Measurements from ENCODE around the gene MSL1. TPM values are rescaled to one million over a fixed set of nuclear protein-coding genes. Genes with fewer than 3 reads are reported as not detected.
A peak's percentile ranks its signal among the peaks of the same experiment; 100 is the strongest.

MSL1 gene
- total RNA-seq, 3 donors from 2014 or later = 83.7 to 100.0 (median 85.3) TPM

DNA sequence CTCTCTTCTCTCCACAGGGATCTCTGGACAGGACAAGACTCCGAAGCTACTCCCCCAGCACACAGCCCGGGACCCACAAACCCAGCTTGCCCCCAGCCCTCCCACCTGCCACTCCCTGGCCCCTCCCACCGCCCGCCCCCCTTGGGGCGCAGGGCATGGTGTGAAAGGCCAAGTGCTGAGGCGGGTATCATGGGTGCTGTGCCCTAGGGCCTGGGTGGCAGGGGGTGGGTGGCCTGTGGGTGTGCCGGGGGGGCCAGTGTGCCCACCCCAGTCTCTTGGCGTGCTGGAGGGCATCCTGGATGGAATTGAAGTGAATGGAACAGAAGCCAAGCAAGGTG, 47.6 kb upstream of the MSL1 start:
- no peaks in the 10 kb centered on the region for H3K9me3 ChIP-seq
- intact Hi-C loops (cut with DNase I, micrococcal nuclease) = no loop called here
- no peak overlapping the region for H3K4me3 ChIP-seq
- DNase-seq (peak in 1 of 3 donors; percentile 57), ATAC-seq (no peak)
- H3K4me1 ChIP-seq (ENCODE audit: low read depth) = peaks cover 74% of the 10 kb centered on the region
- no peaks in the 10 kb centered on the region for H3K36me3 ChIP-seq (ENCODE audit: low read depth)
- TF ChIP-seq, protein P1, sequence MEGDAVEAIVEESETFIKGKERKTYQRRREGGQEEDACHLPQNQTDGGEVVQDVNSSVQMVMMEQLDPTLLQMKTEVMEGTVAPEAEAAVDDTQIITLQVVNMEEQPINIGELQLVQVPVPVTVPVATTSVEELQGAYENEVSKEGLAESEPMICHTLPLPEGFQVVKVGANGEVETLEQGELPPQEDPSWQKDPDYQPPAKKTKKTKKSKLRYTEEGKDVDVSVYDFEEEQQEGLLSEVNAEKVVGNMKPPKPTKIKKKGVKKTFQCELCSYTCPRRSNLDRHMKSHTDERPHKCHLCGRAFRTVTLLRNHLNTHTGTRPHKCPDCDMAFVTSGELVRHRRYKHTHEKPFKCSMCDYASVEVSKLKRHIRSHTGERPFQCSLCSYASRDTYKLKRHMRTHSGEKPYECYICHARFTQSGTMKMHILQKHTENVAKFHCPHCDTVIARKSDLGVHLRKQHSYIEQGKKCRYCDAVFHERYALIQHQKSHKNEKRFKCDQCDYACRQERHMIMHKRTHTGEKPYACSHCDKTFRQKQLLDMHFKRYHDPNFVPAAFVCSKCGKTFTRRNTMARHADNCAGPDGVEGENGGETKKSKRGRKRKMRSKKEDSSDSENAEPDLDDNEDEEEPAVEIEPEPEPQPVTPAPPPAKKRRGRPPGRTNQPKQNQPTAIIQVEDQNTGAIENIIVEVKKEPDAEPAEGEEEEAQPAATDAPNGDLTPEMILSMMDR (IDR thresholded peaks at IDR 0.05) = no peak

DNA sequence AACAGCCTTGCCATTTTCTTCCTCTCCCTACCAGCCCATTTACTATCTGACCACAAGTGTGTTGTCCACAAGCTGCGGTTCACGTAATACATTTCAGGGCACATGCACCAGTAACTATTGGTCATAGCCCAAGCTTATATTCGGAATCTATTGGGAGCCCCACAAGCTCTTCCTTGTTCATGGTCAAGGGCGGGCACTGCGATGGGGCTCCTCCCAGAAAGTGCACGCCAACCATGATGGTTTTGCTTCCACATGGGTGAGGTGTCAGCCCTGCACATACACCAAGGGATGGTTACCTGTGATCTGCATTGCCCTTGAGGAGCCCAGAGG, 46.9 kb upstream of the MSL1 start:
- Histone ChIP-seq H3K36me3 (ENCODE audit: low read depth) (no peaks in the 10 kb centered on the region), H3K4me3 (no peak overlapping the region), H3K4me1 (ENCODE audit: low read depth) (peaks cover 68% of the 10 kb centered on the region), H3K9me3 (no peaks in the 10 kb centered on the region)
- ATAC-seq (peak; percentile 22), DNase-seq (peak in 1 of 3 donors; percentile 78)
- TF ChIP-seq, protein P1 (IDR thresholded peaks at IDR 0.05) = no peak
- intact Hi-C loops (cut with DNase I, micrococcal nuclease) = no loop called here

DNA sequence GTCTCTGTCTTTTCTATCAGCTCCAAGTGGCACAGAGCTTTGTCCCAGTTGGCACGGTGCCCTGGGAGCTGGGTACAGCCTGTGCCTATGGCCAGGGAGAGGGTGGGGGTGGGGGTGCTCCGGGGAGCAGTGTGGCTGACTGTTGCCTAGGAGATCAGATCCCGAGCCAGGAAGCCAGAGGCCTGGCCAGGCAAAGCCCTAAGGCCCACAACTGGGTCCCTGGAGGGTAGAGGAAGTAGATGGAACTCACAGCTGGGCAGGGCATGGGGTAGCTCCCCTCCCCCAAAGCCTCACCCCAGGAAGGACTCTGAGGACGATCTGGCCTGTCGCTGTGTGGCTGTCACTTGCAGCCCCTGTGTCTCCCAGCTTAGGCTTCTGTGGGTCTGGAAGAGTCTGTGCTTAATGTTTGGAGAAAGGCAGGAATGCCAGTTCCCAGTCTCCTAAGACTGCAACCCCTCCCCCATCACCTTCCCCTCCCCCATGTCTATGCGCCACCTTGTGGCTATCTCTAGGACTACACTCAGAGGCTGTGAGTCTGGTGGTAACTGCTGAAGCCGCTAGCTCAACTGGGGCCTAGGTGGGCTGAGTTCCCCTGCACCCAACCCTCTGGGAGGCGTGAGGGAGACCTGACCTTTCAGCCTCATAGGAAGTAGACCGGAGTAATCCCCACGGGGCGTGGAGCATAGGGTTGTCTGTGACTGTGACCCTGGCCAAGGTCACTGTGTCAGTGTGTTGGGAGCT, 46.4 kb upstream of the MSL1 start:
- intact Hi-C loops (cut with DNase I, micrococcal nuclease) = no loop called here
- H3K36me3 ChIP-seq (ENCODE audit: low read depth) = no peaks in the 10 kb centered on the region

DNA sequence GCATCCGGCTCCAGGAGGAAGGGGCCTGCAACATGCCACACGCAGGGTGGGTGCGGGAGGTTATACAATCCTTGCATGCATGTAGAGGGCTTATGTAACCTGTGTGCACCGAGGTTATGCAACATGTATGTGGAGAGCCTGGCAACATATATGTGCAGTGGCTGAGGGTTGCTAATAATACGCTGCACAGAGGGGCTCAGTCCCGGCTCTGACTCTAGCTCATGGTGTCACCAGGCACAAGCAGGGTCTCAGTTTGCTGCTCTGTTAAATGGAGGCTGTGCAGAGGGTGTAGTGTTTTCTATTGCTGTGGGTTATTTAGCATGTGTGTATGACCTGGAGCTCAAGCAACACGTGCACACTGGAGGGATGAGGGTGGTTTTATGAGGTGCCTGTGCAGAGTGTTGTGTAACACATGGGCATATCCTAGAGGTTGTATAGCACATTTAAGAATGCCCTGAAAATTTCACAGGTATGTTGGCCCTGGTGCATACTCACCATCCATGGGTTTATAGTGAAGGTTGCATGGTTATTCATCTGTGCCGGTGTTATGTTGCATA, 45.8 kb upstream of the MSL1 start:
- no peaks in the 10 kb centered on the region for H3K36me3 ChIP-seq (ENCODE audit: low read depth)
- DNase-seq (no peak), ATAC-seq (no peak)
- intact Hi-C loops (cut with DNase I, micrococcal nuclease) = no loop called here
- TF ChIP-seq, protein P1 (IDR thresholded peaks at IDR 0.05) = no peak
- H3K4me3 ChIP-seq = no peak overlapping the region
- peaks cover 56% of the 10 kb centered on the region for H3K4me1 ChIP-seq (ENCODE audit: low read depth)
- H3K9me3 ChIP-seq = no peaks in the 10 kb centered on the region

More for the DNA sequence above, 46.4 kb upstream of the MSL1 start:
- Histone ChIP-seq H3K4me3 (no peak overlapping the region), H3K4me1 (ENCODE audit: low read depth) (peaks cover 62% of the 10 kb centered on the region), H3K9me3 (no peaks in the 10 kb centered on the region)
- DNase-seq (peak; percentile 85 to 89 (median 88)), ATAC-seq (peak; percentile 63)
- TF ChIP-seq, protein P1 (IDR thresholded peaks at IDR 0.05) = peak; percentile 77

DNA sequence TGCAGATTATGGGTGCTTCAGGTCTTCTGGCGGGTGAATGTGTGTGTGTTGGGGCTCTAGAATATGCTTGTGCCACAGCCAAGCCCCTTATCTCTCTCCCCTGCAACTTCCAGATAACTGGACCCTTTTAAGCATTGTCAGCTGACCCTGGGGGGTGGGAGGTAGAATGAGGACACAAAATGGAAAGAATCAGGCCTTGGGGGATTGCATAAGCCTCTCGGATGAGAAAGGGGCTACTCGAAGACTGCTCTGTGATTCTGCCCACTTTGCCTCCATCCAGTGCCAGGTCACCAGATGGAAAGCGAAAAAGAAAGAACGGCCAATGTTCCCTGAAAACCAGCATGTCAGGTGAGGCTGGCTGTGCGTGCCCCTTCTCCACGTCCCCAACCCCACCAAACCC, 45.2 kb upstream of the MSL1 start:
- no peaks in the 10 kb centered on the region for H3K9me3 ChIP-seq
- no peaks in the 10 kb centered on the region for H3K36me3 ChIP-seq (ENCODE audit: low read depth)
- TF ChIP-seq, protein P1 (IDR thresholded peaks at IDR 0.05) = no peak
- no peak for DNase-seq
- H3K4me3 ChIP-seq = no peak overlapping the region
- ATAC-seq = no peak
- intact Hi-C loops (cut with DNase I, micrococcal nuclease) = no loop called here
- peaks cover 50% of the 10 kb centered on the region for H3K4me1 ChIP-seq (ENCODE audit: low read depth)

Measured in mucosa of descending colon (tissue), 3 donors.